K562 (cell line): ENCODE data around the gene RALGPS1. TPM values are rescaled to one million over a fixed set of nuclear protein-coding genes. Genes with fewer than 3 reads are reported as not detected.
A peak's percentile ranks its signal among the peaks of the same experiment; 100 is the strongest.

Source experiments
- ARID1B ChIP-seq: fragments of 450-650 bp; IDR thresholded peaks from 2 replicates; pipeline ENCODE4 v1.6.1; 2016; ENCODE audit warnings: antibody characterized with exemption, mild to moderate bottlenecking, inconsistent platforms
- BRCA1 ChIP-seq, 2 experiments: fragments of 450-650 bp in 1 of 2; sonication (generic) in 1 of 2; formaldehyde crosslinking in 1 of 2; IDR thresholded peaks; 2 replicates each; pipeline versions ENCODE4 v1.5.0 to v1.6.1; 2017 to 2020; ENCODE audit warnings: mild to moderate bottlenecking in 1 of 2, missing genetic modification reagents in 1 of 2
- CBX1 ChIP-seq: sonication (generic); IDR thresholded peaks from 2 replicates; pipeline ENCODE4 v1.6.1; 2016; ENCODE audit warnings: antibody characterized with exemption, low read depth, mild to moderate bottlenecking
- COPS2 ChIP-seq: fragments of 450-650 bp; conservative IDR thresholded peaks from 2 replicates; pipeline ENCODE4 v1.6.1; 2016; ENCODE audit warnings: mild to moderate bottlenecking, moderate library complexity
- CREBBP ChIP-seq: IDR thresholded peaks from one replicate; pipeline ENCODE4 v1.6.1; 2012; ENCODE audit warnings: low read depth, mild to moderate bottlenecking, control low read depth, inconsistent platforms, low read length
- EP300 ChIP-seq: IDR thresholded peaks from 2 replicates; pipeline ENCODE4 v1.6.1; 2012; ENCODE audit warnings: low read length, improper control_type of control experiment
- GTF2F1 ChIP-seq: IDR thresholded peaks from 2 replicates; pipeline ENCODE4 v1.6.1; 2011; ENCODE audit warnings: low read depth, low read length, improper control_type of control experiment
- HDAC1 ChIP-seq, 2 experiments: fragments of 450-650 bp; IDR thresholded peaks; 2 replicates each; pipeline ENCODE4 v1.6.1; 2016 to 2017; ENCODE audit warnings: inconsistent platforms in 1 of 2, mild to moderate bottlenecking in 1 of 2, moderate library complexity in 1 of 2
- HSF4 ChIP-seq: fragments of 250-450 bp; sonication (Bioruptor Pico); IDR thresholded peaks from 2 replicates; pipeline ENCODE4 v2.1.2; 2022; ENCODE audit warnings: mild to moderate bottlenecking, moderate library complexity, borderline replicate concordance
- L3MBTL2 ChIP-seq: fragments of 450-650 bp; IDR thresholded peaks from 2 replicates; pipeline ENCODE4 v1.6.1; 2016; ENCODE audit warnings: mild to moderate bottlenecking, moderate library complexity
- NBN ChIP-seq: fragments of 450-650 bp; IDR thresholded peaks from 2 replicates; pipeline ENCODE4 v1.6.1; 2016; ENCODE audit warnings: low read depth, mild to moderate bottlenecking
- NCOR1 ChIP-seq: fragments of 450-650 bp; IDR thresholded peaks from 2 replicates; pipeline ENCODE4 v1.6.1; 2016; ENCODE audit warnings: mild to moderate bottlenecking, moderate library complexity
- SIN3A ChIP-seq, 2 experiments: fragments of 150-350 bp in 1 of 2; IDR thresholded peaks; 2 replicates each; pipeline ENCODE4 v1.6.1; 2011 to 2016; ENCODE audit warnings: borderline replicate concordance in 2 of 2, low read depth in 2 of 2, low read length in 2 of 2, mild to moderate bottlenecking in 2 of 2, moderate library complexity in 2 of 2; ENCODE audit not compliant: control insufficient read depth in 1 of 2
- SMAD4 ChIP-seq: fragments of 250-450 bp; sonication (Bioruptor Pico); conservative IDR thresholded peaks from 2 replicates; pipeline ENCODE4 v1.8.0; 2021; ENCODE audit warnings: inconsistent platforms, mild to moderate bottlenecking, moderate library complexity
- SMARCA4 ChIP-seq: fragments of 450-650 bp; IDR thresholded peaks from 2 replicates; pipeline ENCODE4 v1.6.1; 2016
- SMC3 ChIP-seq: conservative IDR thresholded peaks from 2 replicates; pipeline ENCODE4 v1.6.1; 2011; ENCODE audit warnings: low read depth, low read length, improper control_type of control experiment; ENCODE audit not compliant: insufficient read depth
- TARDBP ChIP-seq: fragments of 450-650 bp; IDR thresholded peaks from 2 replicates; pipeline ENCODE4 v1.6.1; 2016
- TEAD1 ChIP-seq, 2 experiments: fragments of 450-650 bp in 1 of 2; sonication (generic) in 1 of 2; formaldehyde crosslinking; IDR thresholded peaks; 2 replicates each; pipeline versions ENCODE4 v1.4.0 to v1.8.0; 2020 to 2022; ENCODE audit warnings: mild to moderate bottlenecking in 2 of 2, missing genetic modification reagents in 1 of 2
- XRCC4 ChIP-seq: IDR thresholded peaks from one replicate; pipeline ENCODE4 v1.6.1; 2011; ENCODE audit not compliant: insufficient read depth, insufficient read length; ENCODE audit errors: extremely low read depth
- ZNF263 ChIP-seq: sonication (generic); formaldehyde crosslinking; IDR thresholded peaks from 2 replicates; pipeline ENCODE4 v1.8.0; 2022; ENCODE audit warnings: mild to moderate bottlenecking, missing genetic modification reagents, borderline replicate concordance
- ZNF316 ChIP-seq: fragments of 450-650 bp; IDR thresholded peaks from 2 replicates; pipeline ENCODE4 v1.6.1; 2016
- ZNF507 ChIP-seq: conservative IDR thresholded peaks from 2 replicates; pipeline ENCODE4 v1.6.1; 2017; ENCODE audit warnings: missing genetic modification characterization, missing compliant biosample characterization
- polyA plus RNA-seq, 8 experiments: library from polyadenylated mRNA; depleted of rRNA in 4 of 8; stranded (reverse) in 5 of 8; unstranded in 3 of 8; fragments of >200 nt; fragmentation: Nextera tagmentation in 2 of 8; fragmentation: Illumina TruSeq in 1 of 8; extraction: Ambion mirVana in 2 of 8; extraction: Trizol in 1 of 8; gene quantifications; 2 replicates each; pipeline versions ENCODE4 v1.2.1 to v1.2.3, GENCODE V29; 2011 to 2014; ENCODE audit warnings: inconsistent platforms in 1 of 8, missing spikeins in 1 of 8
- total RNA-seq, 7 experiments: library from RNA; depleted of rRNA in 6 of 7; stranded (reverse); fragments of >200 nt in 6 of 7; fragmentation: Illumina TruSeq in 2 of 7; extraction: Trizol in 2 of 7; gene quantifications; 2 replicates each; pipeline versions ENCODE4 v1.2.1 to v1.2.3, GENCODE V29; 2011 to 2021; ENCODE audit warnings: low replicate concordance in 1 of 7
- TF ChIP-seq, protein P1 (sequence below): fragments of 200-800 bp; sonication (Bioruptor generic); IDR thresholded peaks from 2 replicates; pipeline ENCODE4 v1.6.1; 2017; ENCODE audit warnings: missing genetic modification characterization, missing compliant biosample characterization
- TF ChIP-seq, protein P2 (sequence below): conservative IDR thresholded peaks from 2 replicates; pipeline ENCODE4 v1.6.1; 2011; ENCODE audit warnings: low read depth, mild to moderate bottlenecking, low read length; ENCODE audit not compliant: control insufficient read depth
- TF ChIP-seq, protein P3 (sequence below): IDR thresholded peaks from 2 replicates; pipeline ENCODE4 v1.6.1; 2012; ENCODE audit warnings: low read depth, low read length, improper control_type of control experiment, borderline replicate concordance
- TF ChIP-seq, protein P4 (sequence below): fragments of 250-450 bp; sonication (Bioruptor Pico); IDR thresholded peaks from 2 replicates; pipeline ENCODE4 v1.5.0; 2020; ENCODE audit warnings: mild to moderate bottlenecking

RALGPS1 gene
- total and polyA plus RNA-seq, 9 of the 15 experiments (the other 6 are each of a cell fraction or from before 2014, with no cell fraction given): 0.04 to 2.6 (median 1.5) TPM

DNA sequence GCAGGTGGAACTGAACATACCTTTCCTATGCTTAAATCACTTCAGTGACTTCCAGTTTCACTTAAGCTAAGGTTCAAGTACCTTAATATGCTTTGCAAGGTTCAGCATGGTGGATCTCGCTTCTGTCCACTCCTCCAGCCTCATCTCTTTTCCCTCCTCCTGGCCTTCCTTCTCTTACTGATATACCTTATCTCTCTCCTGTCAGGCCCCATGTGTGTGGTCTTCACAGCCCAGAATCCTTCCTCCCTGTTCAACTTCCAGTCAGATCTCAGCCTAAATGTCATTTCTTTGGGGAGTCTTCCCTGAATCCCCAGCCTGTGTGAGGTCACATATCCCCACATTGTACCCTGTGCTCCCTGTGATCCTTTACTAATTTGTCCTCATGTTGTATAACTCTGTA, 120.1 kb downstream of the RALGPS1 start (continued):
- TF ChIP-seq, protein P1, sequence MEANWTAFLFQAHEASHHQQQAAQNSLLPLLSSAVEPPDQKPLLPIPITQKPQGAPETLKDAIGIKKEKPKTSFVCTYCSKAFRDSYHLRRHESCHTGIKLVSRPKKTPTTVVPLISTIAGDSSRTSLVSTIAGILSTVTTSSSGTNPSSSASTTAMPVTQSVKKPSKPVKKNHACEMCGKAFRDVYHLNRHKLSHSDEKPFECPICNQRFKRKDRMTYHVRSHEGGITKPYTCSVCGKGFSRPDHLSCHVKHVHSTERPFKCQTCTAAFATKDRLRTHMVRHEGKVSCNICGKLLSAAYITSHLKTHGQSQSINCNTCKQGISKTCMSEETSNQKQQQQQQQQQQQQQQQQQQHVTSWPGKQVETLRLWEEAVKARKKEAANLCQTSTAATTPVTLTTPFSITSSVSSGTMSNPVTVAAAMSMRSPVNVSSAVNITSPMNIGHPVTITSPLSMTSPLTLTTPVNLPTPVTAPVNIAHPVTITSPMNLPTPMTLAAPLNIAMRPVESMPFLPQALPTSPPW: no peak
- TF ChIP-seq, protein P2, sequence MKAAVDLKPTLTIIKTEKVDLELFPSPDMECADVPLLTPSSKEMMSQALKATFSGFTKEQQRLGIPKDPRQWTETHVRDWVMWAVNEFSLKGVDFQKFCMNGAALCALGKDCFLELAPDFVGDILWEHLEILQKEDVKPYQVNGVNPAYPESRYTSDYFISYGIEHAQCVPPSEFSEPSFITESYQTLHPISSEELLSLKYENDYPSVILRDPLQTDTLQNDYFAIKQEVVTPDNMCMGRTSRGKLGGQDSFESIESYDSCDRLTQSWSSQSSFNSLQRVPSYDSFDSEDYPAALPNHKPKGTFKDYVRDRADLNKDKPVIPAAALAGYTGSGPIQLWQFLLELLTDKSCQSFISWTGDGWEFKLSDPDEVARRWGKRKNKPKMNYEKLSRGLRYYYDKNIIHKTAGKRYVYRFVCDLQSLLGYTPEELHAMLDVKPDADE: no peak
- TF ChIP-seq L3MBTL2 (peak; percentile 36; the same call in 1 of the 2 replicates), SIN3A (IDR thresholded peaks at IDR 0.05; ENCODE audit: borderline replicate concordance in 2 of 2, control insufficient read depth in 1 of 2, low read depth in 2 of 2, low read length in 2 of 2) (no peak), HSF4 (no peak), CREBBP (no peak), ZNF316 (no peak), NCOR1 (peak; percentile 71), ZNF507 (tag) (no peak), TARDBP (no peak), SMC3 (no peak), COPS2 (no peak), XRCC4 (no peak), SMAD4 (CRISPR knock-in tag) (0 out of 2 replicates have a peak, but pooled peaks have one; percentile 30), HDAC1 (IDR thresholded peaks at IDR 0.05) (peak in 1 of 2 experiments; percentile 25; a peak in 1 of 4 replicates), SMARCA4 (peak; percentile 77), TEAD1 (CRISPR knock-in tag; IDR thresholded peaks at IDR 0.05) (no peak), EP300 (peak; percentile 60), NBN (0 out of 2 replicates have a peak, but pooled peaks have one; percentile 27), ZNF263 (CRISPR knock-in tag) (peak; percentile 91), GTF2F1 (no peak), ARID1B (peak; percentile 90), BRCA1 (IDR thresholded peaks at IDR 0.05) (no peak), BRCA1 (CRISPR knock-in tag; IDR thresholded peaks at IDR 0.05) (no peak), CBX1 (no peak)
- TF ChIP-seq, protein P3, sequence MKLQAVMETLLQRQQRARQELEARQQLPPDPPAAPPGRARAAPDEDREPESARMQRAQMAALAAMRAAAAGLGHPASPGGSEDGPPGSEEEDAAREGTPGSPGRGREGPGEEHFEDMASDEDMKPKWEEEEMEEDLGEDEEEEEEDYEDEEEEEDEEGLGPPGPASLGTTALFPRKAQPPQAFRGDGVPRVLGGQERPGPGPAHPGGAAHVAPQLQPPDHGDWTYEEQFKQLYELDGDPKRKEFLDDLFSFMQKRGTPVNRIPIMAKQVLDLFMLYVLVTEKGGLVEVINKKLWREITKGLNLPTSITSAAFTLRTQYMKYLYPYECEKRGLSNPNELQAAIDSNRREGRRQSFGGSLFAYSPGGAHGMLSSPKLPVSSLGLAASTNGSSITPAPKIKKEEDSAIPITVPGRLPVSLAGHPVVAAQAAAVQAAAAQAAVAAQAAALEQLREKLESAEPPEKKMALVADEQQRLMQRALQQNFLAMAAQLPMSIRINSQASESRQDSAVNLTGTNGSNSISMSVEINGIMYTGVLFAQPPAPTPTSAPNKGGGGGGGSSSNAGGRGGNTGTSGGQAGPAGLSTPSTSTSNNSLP: no peak
- TF ChIP-seq, protein P4, sequence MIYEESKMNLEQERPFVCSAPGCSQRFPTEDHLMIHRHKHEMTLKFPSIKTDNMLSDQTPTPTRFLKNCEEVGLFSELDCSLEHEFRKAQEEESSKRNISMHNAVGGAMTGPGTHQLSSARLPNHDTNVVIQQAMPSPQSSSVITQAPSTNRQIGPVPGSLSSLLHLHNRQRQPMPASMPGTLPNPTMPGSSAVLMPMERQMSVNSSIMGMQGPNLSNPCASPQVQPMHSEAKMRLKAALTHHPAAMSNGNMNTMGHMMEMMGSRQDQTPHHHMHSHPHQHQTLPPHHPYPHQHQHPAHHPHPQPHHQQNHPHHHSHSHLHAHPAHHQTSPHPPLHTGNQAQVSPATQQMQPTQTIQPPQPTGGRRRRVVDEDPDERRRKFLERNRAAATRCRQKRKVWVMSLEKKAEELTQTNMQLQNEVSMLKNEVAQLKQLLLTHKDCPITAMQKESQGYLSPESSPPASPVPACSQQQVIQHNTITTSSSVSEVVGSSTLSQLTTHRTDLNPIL (CRISPR knock-in tag): no peak
